Stimulated activated CD4-positive, alpha-beta T cell treated with anti-CD3 and anti-CD28 coated beads, Interleukin-1b, Interleukin-23, amount 100 ng/mL, for 48 hours (primary cell): Measurements from ENCODE around the gene UTP14A.
A peak's percentile ranks its signal among the peaks of the same experiment; 100 is the strongest.
"Not testable (repeated sequence)": the region's sequence is repeated elsewhere in the genome, so short reads cannot be mapped to it uniquely, and the experiment has no call there.

Source experiments
- DNase-seq: peaks from one replicate; pipeline ENCODE4 v3.0.0-alpha.2; 2020

Gene UTP14A

GRCh38 chrX:129905787-129906580, at the start of gene UTP14A:
TSS of gene UTP14A (plus strand) at chrX:129906164. CDS start at chrX:129906211, 47 bp downstream.
- peak; percentile 87 for DNase-seq

DNA sequence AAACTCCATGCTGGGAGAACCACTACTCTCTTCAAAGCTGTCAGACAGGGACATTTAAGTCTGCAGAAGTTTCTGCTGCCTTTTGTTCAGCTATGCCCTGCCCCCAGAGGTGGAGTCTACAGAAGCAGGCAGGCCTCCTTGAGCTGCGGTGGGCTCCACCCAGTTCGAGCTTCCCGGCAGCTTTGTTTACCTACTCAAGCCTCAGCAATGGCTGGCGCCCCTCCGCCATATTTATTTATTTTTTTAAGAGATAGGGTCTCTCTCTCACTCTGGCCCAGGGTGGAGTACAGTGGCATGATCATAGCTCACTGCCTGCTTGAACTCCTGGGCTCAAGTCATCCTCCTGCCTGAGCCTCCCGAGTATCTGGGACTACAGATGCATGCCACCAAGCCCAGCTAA, 46.8 kb upstream of the UTP14A start:
- not testable (repeated sequence) for DNase-seq

DNA sequence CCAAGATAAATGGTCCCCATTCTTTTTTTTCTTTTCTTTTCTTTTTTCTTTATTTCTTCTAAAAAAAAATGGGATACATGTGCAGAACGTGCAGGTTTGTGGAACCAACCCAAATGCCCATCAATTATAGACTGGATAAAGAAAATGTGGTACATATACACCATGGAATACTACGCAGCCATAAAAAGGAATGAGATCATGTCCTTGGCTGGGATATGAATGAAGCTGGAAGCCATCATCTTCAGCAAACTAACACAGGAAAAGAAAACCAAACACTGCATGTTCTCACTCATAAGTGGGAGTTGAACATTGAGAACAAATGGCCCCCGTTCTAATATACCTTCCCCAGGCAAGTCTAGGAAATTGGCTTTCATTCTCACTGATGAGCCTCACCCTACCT, 39.6 kb upstream of the UTP14A start:
- not testable (repeated sequence) for DNase-seq

DNA sequence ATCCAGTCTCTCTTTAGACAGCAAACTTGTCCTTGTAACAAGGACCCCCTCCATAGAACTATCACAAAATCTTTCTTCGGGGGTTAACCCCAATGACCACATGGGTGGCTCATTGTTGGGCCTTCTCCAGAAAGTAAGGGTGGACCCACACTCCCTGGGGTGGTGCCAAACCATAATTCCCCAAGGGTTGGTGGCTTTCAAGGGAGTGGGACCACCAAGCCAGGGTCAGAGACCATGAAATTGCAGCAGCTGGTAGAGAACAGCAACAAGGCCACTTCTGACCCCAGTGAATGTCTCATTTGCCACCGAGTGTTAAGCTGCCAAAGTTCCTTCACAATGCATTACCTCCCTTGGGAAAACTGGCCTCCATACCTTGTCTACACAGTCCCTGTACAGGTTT, 33.4 kb upstream of the UTP14A start:
- DNase-seq: no peak

GRCh38 chrX:129875669-129876068, 30.3 kb upstream of the UTP14A start:
- no peak for DNase-seq

GRCh38 chrX:129876771-129877305, 29.1 kb upstream of the UTP14A start:
- DNase-seq: no peak

- no peak for DNase-seq
Measured at GRCh38 chrX:129877401-129877800, 28.6 kb upstream of the UTP14A start.

DNA sequence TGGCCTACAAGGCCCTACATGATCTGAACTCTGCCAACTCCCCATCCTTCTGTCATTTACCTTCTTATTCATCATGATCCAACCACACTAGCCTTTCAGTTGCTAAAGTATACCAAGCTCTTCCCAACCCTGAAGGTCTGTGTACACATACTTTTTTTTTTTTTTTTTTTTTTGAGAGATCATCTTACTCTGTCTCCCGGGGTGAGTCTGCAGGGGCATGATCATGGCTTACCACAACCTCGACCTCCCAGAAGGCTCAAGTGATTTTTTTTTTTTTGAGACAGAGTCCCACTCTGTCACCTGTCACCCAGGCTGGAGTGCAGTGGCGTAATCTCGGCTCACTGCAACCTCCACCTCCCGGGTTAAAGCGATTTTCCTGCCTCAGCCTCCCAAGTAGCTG, 5.9 kb upstream of the UTP14A start:
- DNase-seq: no peak

DNA sequence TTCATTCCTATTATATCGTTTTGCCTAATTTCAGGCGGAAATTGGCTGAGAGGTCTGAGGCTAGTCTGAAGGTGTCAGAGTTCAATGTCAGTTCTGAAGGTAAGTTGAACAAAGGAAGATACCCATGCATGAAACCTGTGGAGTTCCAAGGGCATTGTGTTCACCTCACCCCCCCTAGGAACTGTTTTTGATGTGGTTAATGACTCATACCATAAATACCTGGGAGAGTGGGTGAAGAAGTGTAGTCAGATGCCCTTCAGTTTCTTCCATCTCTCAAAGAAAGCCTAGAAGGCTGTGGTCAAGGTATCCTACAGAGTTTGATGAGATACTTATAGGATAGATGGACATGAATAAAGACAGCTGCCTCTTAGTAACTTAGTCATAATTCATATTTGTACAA, 2.7 kb downstream of the UTP14A start:
- DNase-seq: no peak

DNA sequence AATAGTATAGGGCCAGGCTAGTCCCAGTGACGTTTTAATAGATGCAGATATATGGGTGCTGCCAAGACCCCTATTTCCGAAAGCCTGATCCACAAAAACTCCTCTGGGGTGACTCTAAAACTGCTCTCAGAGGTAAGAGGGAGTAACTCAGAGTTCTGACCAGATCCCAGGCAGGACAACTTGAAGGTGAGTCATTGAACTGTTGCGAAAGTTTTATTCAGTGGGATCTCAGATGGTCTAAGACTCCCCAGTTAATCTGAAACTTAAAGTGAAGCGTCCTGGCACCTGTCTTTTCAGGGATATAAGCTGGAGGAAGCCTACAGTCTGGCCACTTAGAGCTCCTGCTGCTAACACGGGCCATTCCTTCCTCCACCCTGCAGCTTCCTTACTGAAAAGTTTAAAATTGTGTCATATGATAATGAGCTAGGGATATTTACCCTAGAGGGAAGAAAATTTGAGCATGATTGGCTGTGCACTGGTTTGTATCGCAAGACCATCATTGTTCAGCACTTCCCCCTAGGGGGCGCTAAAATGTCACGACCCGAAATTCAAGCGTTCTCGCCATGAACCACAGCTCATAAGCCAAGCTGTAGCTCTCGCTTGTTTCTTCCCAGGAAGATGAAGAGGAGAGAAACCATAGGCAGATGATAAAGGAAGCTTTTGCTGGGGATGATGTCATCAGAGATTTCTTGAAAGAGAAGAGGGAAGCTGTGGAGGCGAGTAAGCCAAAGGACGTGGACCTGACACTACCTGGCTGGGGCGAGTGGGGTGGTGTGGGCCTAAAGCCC, 19.5 kb downstream of the UTP14A start:
- DNase-seq: peak; percentile 61

DNA sequence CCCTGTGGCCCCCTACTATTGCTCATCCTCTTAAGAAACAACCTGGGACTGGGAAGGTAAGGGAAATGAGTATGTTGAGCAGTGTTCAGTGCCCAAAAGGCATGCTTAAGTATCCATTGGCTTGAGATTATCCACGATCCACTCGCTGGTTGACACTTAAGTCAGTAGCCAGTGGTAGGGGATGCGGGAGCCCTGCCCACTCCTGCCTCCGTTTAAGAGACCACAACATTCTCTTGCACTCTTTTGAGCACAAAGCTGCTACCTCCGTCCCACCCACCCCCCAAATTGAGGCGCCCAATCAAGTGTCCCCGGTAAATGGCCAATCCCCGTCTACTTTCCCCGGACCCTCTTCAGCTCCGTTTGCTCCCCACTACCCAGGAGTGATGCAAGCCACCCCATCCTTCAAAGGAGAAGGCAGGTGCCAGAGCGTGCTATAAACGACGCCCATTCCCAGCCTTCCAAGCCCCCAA, 25.0 kb downstream of the UTP14A start:
- DNase-seq: no peak

DNA sequence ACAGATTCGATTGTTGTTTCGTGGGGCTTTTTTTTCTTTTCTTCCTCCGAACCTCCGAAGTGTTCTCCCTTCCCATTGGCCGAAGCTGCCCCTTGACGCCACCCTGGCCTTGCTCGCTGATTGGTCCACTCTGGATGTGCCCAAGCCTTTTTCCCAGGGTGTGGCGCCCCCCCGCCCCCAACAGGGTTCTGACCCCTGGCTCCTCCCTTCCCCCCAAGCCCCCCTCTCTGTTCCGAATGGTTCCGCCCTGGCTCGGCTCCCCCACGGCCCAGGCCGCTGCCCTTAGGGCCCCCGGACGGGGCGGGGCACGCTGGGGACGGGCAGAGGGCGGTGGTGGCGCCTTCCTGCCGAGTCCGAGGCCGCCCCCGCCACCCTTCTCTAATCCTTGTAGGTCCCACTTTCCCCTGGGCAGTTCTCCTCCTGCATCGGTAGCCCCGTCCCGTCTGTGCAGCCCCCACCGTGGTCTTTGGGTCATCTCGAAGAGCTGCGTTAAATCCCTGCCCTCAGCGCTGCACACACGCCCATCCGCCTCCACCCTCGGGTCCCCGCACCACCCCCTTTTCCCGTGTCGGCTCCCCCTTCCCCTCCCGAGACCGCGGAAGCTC, 25.5 kb downstream of the UTP14A start:
- DNase-seq: peak; percentile 62

GRCh38 chrX:129932016-129932820, 26.3 kb downstream of the UTP14A start:
- peak; percentile 65 for DNase-seq

- DNase-seq: no peak
Measured at GRCh38 chrX:129932821-129933321, 26.9 kb downstream of the UTP14A start.

DNA sequence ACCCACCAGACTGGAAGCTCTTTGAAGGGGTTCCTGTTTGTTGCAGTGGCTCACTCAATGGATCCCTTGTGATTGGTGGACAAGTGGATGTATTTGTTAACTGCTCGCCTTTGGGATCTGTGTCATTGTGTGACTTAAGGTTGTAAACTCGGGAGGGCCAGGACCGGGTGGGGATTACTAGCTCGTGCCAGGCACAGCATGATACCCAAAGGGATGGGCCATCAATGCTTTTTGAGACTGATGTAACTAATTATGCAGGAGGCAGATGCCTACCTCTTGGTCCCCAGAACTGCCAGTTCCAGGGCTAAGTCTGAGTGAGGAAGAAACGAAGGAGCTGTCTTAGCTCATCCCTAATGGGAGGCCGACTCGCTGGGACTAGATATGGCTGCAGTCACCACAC, 27.7 kb downstream of the UTP14A start:
- no peak for DNase-seq

GRCh38 chrX:129934461-129934860, 28.5 kb downstream of the UTP14A start:
- DNase-seq: no peak

DNA sequence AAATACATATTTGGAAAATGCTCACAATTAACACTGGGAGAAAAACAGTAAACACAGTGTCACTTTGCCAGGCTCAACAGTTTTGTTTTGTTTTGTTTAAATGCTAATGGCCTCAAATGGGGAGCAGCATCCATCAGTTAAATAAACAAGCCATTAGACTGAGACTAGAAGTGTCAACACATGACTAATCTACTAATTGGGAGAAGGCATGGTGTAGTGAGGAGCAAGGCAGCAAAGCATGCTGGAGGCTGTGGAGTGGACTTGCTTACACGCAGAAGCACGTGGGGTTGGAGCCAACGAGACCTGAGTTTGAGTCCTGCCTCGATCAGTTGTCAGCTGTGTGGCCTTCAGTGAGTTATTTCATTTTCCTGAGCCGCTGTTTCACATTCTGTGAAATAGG, 29.0 kb downstream of the UTP14A start:
- no peak for DNase-seq

DNA sequence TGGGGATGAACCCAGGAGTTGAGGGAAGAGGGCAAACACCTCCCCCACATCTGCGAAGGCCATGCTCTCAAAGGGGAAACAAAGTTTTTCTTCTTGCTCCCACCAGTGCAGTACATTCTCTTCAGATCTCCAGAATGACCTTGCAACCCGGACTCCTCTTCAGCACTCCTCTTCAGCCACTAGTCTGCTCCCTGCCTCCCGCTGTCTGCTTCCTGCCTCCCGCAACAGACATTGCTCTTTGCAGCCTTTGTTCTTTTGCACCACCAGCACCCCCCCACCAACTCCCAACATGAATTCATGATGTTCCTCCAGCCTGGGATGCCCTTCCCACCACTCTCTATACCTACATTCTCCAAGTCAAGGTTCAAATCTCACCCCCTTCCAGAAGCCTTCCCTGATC, 32.1 kb downstream of the UTP14A start:
- no peak for DNase-seq

DNA sequence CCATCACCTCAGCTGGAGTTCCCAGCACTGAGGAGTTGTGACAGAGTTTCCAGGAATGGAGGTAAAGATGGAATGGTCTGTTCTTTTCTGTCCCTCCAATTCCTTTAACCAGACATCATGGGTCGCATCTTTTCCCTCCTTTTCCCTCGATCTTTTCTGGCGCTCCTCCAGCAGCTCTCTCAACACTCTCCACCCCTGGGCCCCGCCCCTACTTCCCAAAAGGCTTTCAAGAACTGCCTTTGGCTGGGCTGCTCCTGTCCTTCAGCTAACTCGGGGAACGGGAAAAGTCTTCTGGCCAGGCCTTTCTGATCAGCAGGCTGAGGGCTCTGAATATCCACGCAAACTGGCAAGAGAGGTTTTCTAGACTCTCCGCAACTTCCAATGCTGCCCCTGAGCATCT, 34.0 kb downstream of the UTP14A start:
- DNase-seq: no peak

DNA sequence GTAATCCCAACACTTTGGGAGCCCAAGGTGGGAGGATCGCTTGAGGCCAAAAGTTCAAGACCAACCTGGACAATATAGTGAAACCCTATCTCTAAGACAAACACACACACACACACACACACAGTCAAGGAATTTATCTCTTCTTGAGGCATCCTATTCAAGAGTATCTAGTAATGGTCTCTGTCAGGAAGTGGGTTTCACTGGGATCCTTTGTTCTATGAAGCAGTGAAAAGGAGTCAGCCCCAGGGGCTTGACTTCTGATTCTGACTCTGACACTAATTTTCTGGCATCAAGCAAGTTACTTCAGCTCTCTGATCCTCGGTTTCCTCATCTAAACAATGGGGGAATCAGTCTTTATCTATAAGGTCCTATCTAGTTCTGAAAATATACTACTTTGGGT, 34.8 kb downstream of the UTP14A start:
- no peak for DNase-seq

- no peak for DNase-seq
Measured at GRCh38 chrX:129945131-129945530, 39.2 kb downstream of the UTP14A start.

- DNase-seq: no peak
Measured at GRCh38 chrX:129953334-129953648, 47.3 kb downstream of the UTP14A start.

DNA sequence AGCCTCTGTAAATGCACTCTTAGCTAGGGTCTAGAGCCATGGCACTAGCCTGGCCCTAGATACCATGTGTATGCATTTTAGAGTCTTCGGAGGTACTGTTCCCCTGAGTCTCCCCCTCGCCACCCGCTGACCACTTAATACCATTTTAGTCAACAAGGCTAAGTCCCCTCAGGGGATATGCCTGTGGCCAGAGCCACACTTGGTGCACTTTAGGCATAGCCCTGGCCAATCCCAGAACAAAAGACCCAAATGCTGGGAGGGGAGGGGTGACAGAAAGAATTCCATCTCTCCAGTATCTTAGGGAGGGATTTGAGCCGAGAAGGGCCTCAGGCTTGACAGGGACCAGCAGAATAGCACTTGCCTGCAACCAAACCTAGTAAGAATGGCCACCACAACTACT, 47.9 kb downstream of the UTP14A start:
- DNase-seq: no peak
